ENCODE results near the gene TMED6. TPM values are rescaled to one million over a fixed set of nuclear protein-coding genes. Genes with fewer than 3 reads are reported as not detected.

TMED6 gene
- total and polyA plus RNA-seq, 2 donors (not counting 3 experiments of a cell fraction or from before 2014, with no cell fraction given): 1.2 TPM; not detected in 1

GRCh38 chr16:69364088-69364487 lies 12.5 kb upstream of the TMED6 start:
- Histone ChIP-seq H3K79me2 (ENCODE audit: control insufficient read depth, insufficient read depth, low read length) (peaks cover 2% of the 10 kb centered on the region), H4K20me1 (replicated peaks; ENCODE audit: control insufficient read depth, extremely low read depth, insufficient read depth, low read length) (no peaks in the 10 kb centered on the region), H3K27ac (ENCODE audit: insufficient read depth, low read depth, low read length) (no peak overlapping the region), H3K4me3 (replicated peaks in 1 of 3; ENCODE audit: insufficient read depth in 1 of 3, low read depth in 1 of 3, low read length in 3 of 3) (no peak overlapping the region), H3K4me1 (ENCODE audit: control insufficient read depth, extremely low read depth, insufficient read depth, low read length) (peaks cover 10% of the 10 kb centered on the region), H3K4me2 (ENCODE audit: insufficient read depth, low read length) (no peak overlapping the region), H3K9me1 (replicated peaks; ENCODE audit: control insufficient read depth, extremely low read depth, insufficient read depth, low read length) (no peaks in the 10 kb centered on the region), H2AFZ (ENCODE audit: low read depth, low read length) (no peak overlapping the region), H3K9ac (replicated peaks; ENCODE audit: extremely low read depth, insufficient read depth, low read length) (no peak overlapping the region), H3K27me3 (ENCODE audit: control insufficient read depth in 2 of 2, insufficient read depth in 2 of 2, low read length in 2 of 2) (no peaks in the 10 kb centered on the region), H3K36me3 (ENCODE audit: control insufficient read depth in 2 of 2, extremely low read depth in 1 of 2, insufficient read depth in 2 of 2, low read length in 2 of 2) (peaks cover 16 to 19% of the 10 kb centered on the region in 2 experiments), H3K9me3 (replicated peaks; ENCODE audit: control insufficient read depth, insufficient read depth, low read length) (no peaks in the 10 kb centered on the region)
- FAIRE-seq (no peak), DNase-seq (ENCODE audit: low read depth, low spot score) (no peak)
- ChIA-PET CTCF (interaction anchor here (1.1 kb wide), 1 partner anchor 9 kb away, joined by 3 read pairs; no protein-coding TSS in a partner anchor), POLR2A (no interaction called here)
- intact Hi-C loops (cut with micrococcal nuclease): no loop called here
- BruUV-seq (replicated peaks): no TSS peak
- dilution Hi-C loops (cut with MboI; ENCODE audit: extremely low pct_ligation_motif_present, low sequenced_read_pairs): no loop called here
- TF ChIP-seq EZH2 (IDR thresholded peaks at IDR 0.05; ENCODE audit: borderline replicate concordance, low read depth, low read length, severe bottlenecking) (no peak), MAX (IDR thresholded peaks at IDR 0.05; ENCODE audit: insufficient read depth, insufficient read length) (no peak), GATA2 (IDR thresholded peaks at IDR 0.05; ENCODE audit: insufficient read depth, insufficient read length, low read depth, low read length) (no peak), CTCF (IDR thresholded peaks at IDR 0.05; ENCODE audit: extremely low read depth in 1 of 2, insufficient read depth in 1 of 2, low read depth in 1 of 2, low read length in 2 of 2) (no peak), FOS (IDR thresholded peaks at IDR 0.05; ENCODE audit: borderline replicate concordance, insufficient read depth, low read length) (no peak), POLR2AphosphoS5 (IDR thresholded peaks at IDR 0.05; ENCODE audit: insufficient read depth, low read depth, low read length) (no peak)

Data from endothelial cell of umbilical vein (primary cell).